Measurements from ENCODE around the gene RAP1GAP2. TPM values are rescaled to one million over a fixed set of nuclear protein-coding genes. Genes with fewer than 3 reads are reported as not detected.

RAP1GAP2 gene
- total RNA-seq, 1 donor from 2014 or later: 8.6 TPM

GRCh38 chr17:2871720-2872119, 75.5 kb downstream of the RAP1GAP2 start:
- Histone ChIP-seq H3K9ac (ENCODE audit: low read length) (no peak overlapping the region), H3K79me2 (ENCODE audit: insufficient read depth, low read length) (no peaks in the 10 kb centered on the region), H2AFZ (ENCODE audit: low read depth, low read length) (no peak overlapping the region), H3K27me3 (ENCODE audit: insufficient read depth, low read length) (peaks cover 3% of the 10 kb centered on the region), H3K4me1 (ENCODE audit: insufficient read depth, low read length) (peaks cover 5% of the 10 kb centered on the region), H3K27ac (ENCODE audit: low read depth, low read length) (no peak overlapping the region), H3K4me3 (ENCODE audit: insufficient read depth, low read depth, low read length) (no peak overlapping the region), H3K4me2 (ENCODE audit: low read length) (no peak overlapping the region), H3K36me3 (ENCODE audit: insufficient read depth, low read length) (no peaks in the 10 kb centered on the region), H4K20me1 (ENCODE audit: insufficient read depth, low read length) (no peaks in the 10 kb centered on the region), H3K9me3 (ENCODE audit: insufficient read depth, low read depth, low read length) (no peaks in the 10 kb centered on the region)
- H3K27me3 Mint-ChIP-seq (ENCODE audit: low read depth, unreplicated experiment): no peaks in the 10 kb centered on the region
- H3K4me3 Mint-ChIP-seq (ENCODE audit: unreplicated experiment): no peak overlapping the region
- FAIRE-seq: no peak
- no peak overlapping the region for H3K27ac Mint-ChIP-seq (ENCODE audit: unreplicated experiment)
- H3K4me1 Mint-ChIP-seq (ENCODE audit: low read depth, unreplicated experiment): peaks cover 15% of the 10 kb centered on the region
- H3K9me3 Mint-ChIP-seq (ENCODE audit: unreplicated experiment): no peaks in the 10 kb centered on the region
- TF ChIP-seq EZH2 (IDR thresholded peaks at IDR 0.05; ENCODE audit: insufficient read depth, low read length): no peak
- no peak for TF ChIP-seq CTCF (IDR thresholded peaks at IDR 0.05; ENCODE audit: insufficient read depth, low read depth, low read length)
- no peak for DNase-seq (ENCODE audit: low read depth)
- H3K36me3 Mint-ChIP-seq (ENCODE audit: low read depth, unreplicated experiment): no peaks in the 10 kb centered on the region

GRCh38 chr17:2872282-2872681, 76.0 kb downstream of the RAP1GAP2 start:
- H3K27ac Mint-ChIP-seq (ENCODE audit: unreplicated experiment): no peak overlapping the region
- no peaks in the 10 kb centered on the region for H3K9me3 Mint-ChIP-seq (ENCODE audit: unreplicated experiment)
- Histone ChIP-seq H3K4me2 (ENCODE audit: low read length) (no peak overlapping the region), H3K4me1 (ENCODE audit: insufficient read depth, low read length) (peaks cover 5% of the 10 kb centered on the region), H4K20me1 (ENCODE audit: insufficient read depth, low read length) (no peaks in the 10 kb centered on the region), H3K27me3 (ENCODE audit: insufficient read depth, low read length) (peaks cover 3% of the 10 kb centered on the region), H3K4me3 (ENCODE audit: insufficient read depth, low read depth, low read length) (no peak overlapping the region), H3K9ac (ENCODE audit: low read length) (no peak overlapping the region), H3K36me3 (ENCODE audit: insufficient read depth, low read length) (no peaks in the 10 kb centered on the region), H3K79me2 (ENCODE audit: insufficient read depth, low read length) (no peaks in the 10 kb centered on the region), H3K9me3 (ENCODE audit: insufficient read depth, low read depth, low read length) (no peaks in the 10 kb centered on the region), H3K27ac (ENCODE audit: low read depth, low read length) (no peak overlapping the region), H2AFZ (ENCODE audit: low read depth, low read length) (no peak overlapping the region)
- H3K36me3 Mint-ChIP-seq (ENCODE audit: low read depth, unreplicated experiment): no peaks in the 10 kb centered on the region
- no peak overlapping the region for H3K4me3 Mint-ChIP-seq (ENCODE audit: unreplicated experiment)
- no peak for FAIRE-seq
- no peaks in the 10 kb centered on the region for H3K27me3 Mint-ChIP-seq (ENCODE audit: low read depth, unreplicated experiment)
- TF ChIP-seq CTCF (IDR thresholded peaks at IDR 0.05; ENCODE audit: insufficient read depth, low read depth, low read length): no peak
- TF ChIP-seq EZH2 (IDR thresholded peaks at IDR 0.05; ENCODE audit: insufficient read depth, low read length): no peak
- no peak for DNase-seq (ENCODE audit: low read depth)
- H3K4me1 Mint-ChIP-seq (ENCODE audit: low read depth, unreplicated experiment): peaks cover 15% of the 10 kb centered on the region

- H3K4me3 Mint-ChIP-seq (ENCODE audit: unreplicated experiment): no peak overlapping the region
- no peak overlapping the region for H3K4me3 ChIP-seq (ENCODE audit: insufficient read depth, low read depth, low read length)
Measured at GRCh38 chr17:2874189-2874686, 78.0 kb downstream of the RAP1GAP2 start.

More at GRCh38 chr17:2874189-2874686, 78.0 kb downstream of the RAP1GAP2 start:
- peak overlapping the region; percentile 84 for H3K27ac Mint-ChIP-seq (ENCODE audit: unreplicated experiment)
- no peak overlapping the region for H3K9ac ChIP-seq (ENCODE audit: low read length)
- TF ChIP-seq CTCF (IDR thresholded peaks at IDR 0.05; ENCODE audit: insufficient read depth, low read depth, low read length) (no peak), EZH2 (IDR thresholded peaks at IDR 0.05; ENCODE audit: insufficient read depth, low read length) (no peak)
- H3K4me1 ChIP-seq (ENCODE audit: insufficient read depth, low read length): no peaks in the 10 kb centered on the region
- no peak overlapping the region for H3K27ac ChIP-seq (ENCODE audit: low read depth, low read length)
- H2AFZ ChIP-seq (ENCODE audit: low read depth, low read length): no peak overlapping the region
- H4K20me1 ChIP-seq (ENCODE audit: insufficient read depth, low read length): no peaks in the 10 kb centered on the region
- no peak for FAIRE-seq
- peak overlapping the region; percentile 41 for H3K4me2 ChIP-seq (ENCODE audit: low read length)
- no peaks in the 10 kb centered on the region for H3K9me3 ChIP-seq (ENCODE audit: insufficient read depth, low read depth, low read length)
- H3K36me3 Mint-ChIP-seq (ENCODE audit: low read depth, unreplicated experiment): peaks cover 2% of the 10 kb centered on the region
- no peaks in the 10 kb centered on the region for H3K79me2 ChIP-seq (ENCODE audit: insufficient read depth, low read length)
- peaks cover 6% of the 10 kb centered on the region for H3K27me3 Mint-ChIP-seq (ENCODE audit: low read depth, unreplicated experiment)
- H3K4me1 Mint-ChIP-seq (ENCODE audit: low read depth, unreplicated experiment): peaks cover 8% of the 10 kb centered on the region
- no peaks in the 10 kb centered on the region for H3K9me3 Mint-ChIP-seq (ENCODE audit: unreplicated experiment)
- no peaks in the 10 kb centered on the region for H3K36me3 ChIP-seq (ENCODE audit: insufficient read depth, low read length)
- peaks cover 3% of the 10 kb centered on the region for H3K27me3 ChIP-seq (ENCODE audit: insufficient read depth, low read length)
- DNase-seq (ENCODE audit: low read depth): no peak
